ENCODE measurements around the gene CLCN6. TPM values are rescaled to one million over a fixed set of nuclear protein-coding genes. Genes with fewer than 3 reads are reported as not detected.

Gene CLCN6
- total and polyA plus RNA-seq, 2 donors (not counting 1 experiment from before 2014, with no cell fraction given) = 35.0 to 99.8 TPM

DNA sequence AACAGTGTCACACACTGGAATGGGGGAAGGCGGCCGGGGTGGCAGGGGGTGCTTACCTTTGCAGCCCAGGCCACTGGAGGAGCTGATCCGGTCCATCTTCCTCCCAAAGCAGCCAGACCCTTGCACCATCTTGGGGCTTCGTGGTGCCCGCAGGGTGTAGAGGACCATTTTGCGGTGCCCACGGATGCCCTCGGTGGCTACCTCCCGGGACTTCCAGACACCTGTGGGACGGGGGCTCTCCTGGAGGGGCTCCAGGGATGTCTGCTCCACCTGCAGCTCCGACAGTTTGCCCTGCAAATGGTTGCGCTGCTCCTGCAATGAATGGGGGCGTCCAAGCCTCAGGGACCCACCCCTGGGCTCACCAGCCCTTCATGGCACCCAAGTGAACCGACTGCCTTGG, 52.2 kb downstream of the CLCN6 start:
- CTCF ChIA-PET = no interaction called here
- Histone ChIP-seq H3K79me2 (ENCODE audit: control insufficient read depth, insufficient read depth, low read length) (no peaks in the 10 kb centered on the region), H3K9me3 (ENCODE audit: control extremely low read depth in 1 of 3, control insufficient read depth in 2 of 3, insufficient read depth in 1 of 3, low read length in 2 of 3) (peaks cover 0 to 16% (median 0%) of the 10 kb centered on the region in 3 donors), H3K36me3 (replicated peaks in 1 of 2; ENCODE audit: control extremely low read depth in 1 of 2, control insufficient read depth in 1 of 2, extremely low read depth in 1 of 2, insufficient read depth in 2 of 2, low read length in 1 of 2) (no peaks in the 10 kb centered on the region), H3K9ac (ENCODE audit: low read length) (no peak overlapping the region), H4K20me1 (ENCODE audit: control insufficient read depth, insufficient read depth, low read length, poor library complexity, severe bottlenecking) (no peaks in the 10 kb centered on the region), H2AFZ (ENCODE audit: insufficient read depth, low read depth, low read length, poor library complexity, severe bottlenecking) (no peak overlapping the region), H3K4me2 (replicated peaks; ENCODE audit: low read depth, low read length, poor library complexity, severe bottlenecking) (no peak overlapping the region), H3K4me1 (ENCODE audit: control insufficient read depth in 2 of 2, insufficient read depth in 2 of 2, low read length in 2 of 2) (peaks cover 0 to 10% of the 10 kb centered on the region in 2 donors), H3K4me3 (ENCODE audit: control extremely low read depth in 1 of 5, extremely low read depth in 1 of 5, insufficient read depth in 1 of 5, low read depth in 2 of 5, low read length in 4 of 5) (no peak overlapping the region), H3K27ac (ENCODE audit: low read length in 2 of 2) (no peak overlapping the region), H3K27me3 (replicated peaks in 1 of 4; ENCODE audit: control extremely low read depth in 1 of 4, control insufficient read depth in 3 of 4, insufficient read depth in 4 of 4, low read length in 3 of 4) (peaks cover 0 to 66% (median 17%) of the 10 kb centered on the region in 4 experiments)
- intact Hi-C loops (cut with micrococcal nuclease) = loop anchor here (2.0 kb wide), 1 partner anchor 13 kb away; no protein-coding TSS in a partner anchor
- no peak overlapping the region for H3K4me3 Mint-ChIP-seq
- no peaks in the 10 kb centered on the region for H3K9me3 Mint-ChIP-seq (ENCODE audit: insufficient read depth)
- DNase-seq (no peak), ATAC-seq (ENCODE audit: low read depth) (no peak)
- no peak overlapping the region for H3K27ac Mint-ChIP-seq
- H3K4me1 Mint-ChIP-seq = no peaks in the 10 kb centered on the region
- WGBS (ENCODE audit: insufficient coverage) = 86% methylated on average over 14 of the region's 14 CpGs
- H3K27me3 Mint-ChIP-seq = peaks cover 40% of the 10 kb centered on the region
- POLR2A ChIA-PET = interaction anchor here (0.6 kb wide), 1 partner anchor 50 kb away, joined by 3 read pairs; no protein-coding TSS in a partner anchor
- TF ChIP-seq EZH2 (IDR thresholded peaks at IDR 0.05; ENCODE audit: borderline replicate concordance, insufficient read depth, low read depth, low read length, poor library complexity, severe bottlenecking) = no peak
- no peak for TF ChIP-seq CTCF (IDR thresholded peaks at IDR 0.05)

GRCh38 chr1:11858613-11858967, 52.6 kb downstream of the CLCN6 start, which contains the start of gene NPPB:
TSS of gene NPPB (minus strand) at chr1:11858945. CDS start at chr1:11858833, 112 bp downstream.
- Histone ChIP-seq H3K4me1 (ENCODE audit: control insufficient read depth in 2 of 2, insufficient read depth in 2 of 2, low read length in 2 of 2) (peaks cover 0 to 10% of the 10 kb centered on the region in 2 donors), H2AFZ (ENCODE audit: insufficient read depth, low read depth, low read length, poor library complexity, severe bottlenecking) (no peak within 1 kb of the TSS), H3K27me3 (replicated peaks in 1 of 4; ENCODE audit: control extremely low read depth in 1 of 4, control insufficient read depth in 3 of 4, insufficient read depth in 4 of 4, low read length in 3 of 4) (peaks cover 0 to 66% (median 17%) of the 10 kb centered on the region in 4 experiments), H3K4me3 (ENCODE audit: control extremely low read depth in 1 of 5, extremely low read depth in 1 of 5, insufficient read depth in 1 of 5, low read depth in 2 of 5, low read length in 4 of 5) (no peak within 1 kb of the TSS), H4K20me1 (ENCODE audit: control insufficient read depth, insufficient read depth, low read length, poor library complexity, severe bottlenecking) (no peaks in the 10 kb centered on the region), H3K9me3 (ENCODE audit: control extremely low read depth in 1 of 3, control insufficient read depth in 2 of 3, insufficient read depth in 1 of 3, low read length in 2 of 3) (peaks cover 0 to 16% (median 0%) of the 10 kb centered on the region in 3 donors), H3K4me2 (replicated peaks; ENCODE audit: low read depth, low read length, poor library complexity, severe bottlenecking) (peak within 1 kb of the TSS; percentile 26), H3K36me3 (replicated peaks in 1 of 2; ENCODE audit: control extremely low read depth in 1 of 2, control insufficient read depth in 1 of 2, extremely low read depth in 1 of 2, insufficient read depth in 2 of 2, low read length in 1 of 2) (no peaks in the 10 kb centered on the region), H3K79me2 (ENCODE audit: control insufficient read depth, insufficient read depth, low read length) (no peaks in the 10 kb centered on the region), H3K9ac (ENCODE audit: low read length) (no peak within 1 kb of the TSS), H3K27ac (ENCODE audit: low read length in 2 of 2) (no peak within 1 kb of the TSS)
- DNase-seq (no peak), ATAC-seq (ENCODE audit: low read depth) (no peak)
- ChIA-PET POLR2A (interaction anchor here (0.6 kb wide), 1 partner anchor 49 kb away, joined by 3 read pairs; no protein-coding TSS in a partner anchor), CTCF (no interaction called here)
- TF ChIP-seq CTCF (IDR thresholded peaks at IDR 0.05) (no peak), EZH2 (IDR thresholded peaks at IDR 0.05; ENCODE audit: borderline replicate concordance, insufficient read depth, low read depth, low read length, poor library complexity, severe bottlenecking) (no peak)
- no peak within 1 kb of the TSS for H3K4me3 Mint-ChIP-seq
- 29% methylated on average over 16 of the region's 16 CpGs for WGBS (ENCODE audit: insufficient coverage)
- intact Hi-C loops (cut with micrococcal nuclease) = loop anchor here (2.0 kb wide), 1 partner anchor 14 kb away; no protein-coding TSS in a partner anchor
- peaks cover 42% of the 10 kb centered on the region for H3K27me3 Mint-ChIP-seq
- no peaks in the 10 kb centered on the region for H3K9me3 Mint-ChIP-seq (ENCODE audit: insufficient read depth)
- no peak within 1 kb of the TSS for H3K27ac Mint-ChIP-seq
- H3K4me1 Mint-ChIP-seq = no peaks in the 10 kb centered on the region

Measured in B cell (primary cell).